BLaER1 (cell line): ENCODE measurements around the gene DPH7.
"Not testable (repeated sequence)": the region's sequence is repeated elsewhere in the genome, so short reads cannot be mapped to it uniquely, and the experiment has no call there.

Source experiments
- H3K27ac ChIP-seq: shearing (Covaris generic); formaldehyde crosslinking; 2 replicates; pipeline ENCODE4 v1.8.1; 2022
- H3K27me3 ChIP-seq: shearing (Covaris generic); formaldehyde crosslinking; 2 replicates; pipeline ENCODE4 v1.8.1; 2022
- H3K36me3 ChIP-seq: shearing (Covaris generic); formaldehyde crosslinking; 2 replicates; pipeline ENCODE4 v1.8.1; 2022
- H3K4me1 ChIP-seq: shearing (Covaris generic); formaldehyde crosslinking; 2 replicates; pipeline ENCODE4 v1.8.1; 2022
- H3K4me2 ChIP-seq: shearing (Covaris generic); formaldehyde crosslinking; 2 replicates; pipeline ENCODE4 v1.8.1; 2022
- H3K4me3 ChIP-seq: shearing (Covaris generic); formaldehyde crosslinking; 2 replicates; pipeline ENCODE4 v1.8.1; 2022
- H3K9ac ChIP-seq: shearing (Covaris generic); formaldehyde crosslinking; 2 replicates; pipeline ENCODE4 v1.8.1; 2022
- H3K9me3 ChIP-seq: shearing (Covaris generic); formaldehyde crosslinking; 2 replicates; pipeline ENCODE4 v1.8.1; 2022
- H4K20me1 ChIP-seq: shearing (Covaris generic); formaldehyde crosslinking; 2 replicates; pipeline ENCODE4 v1.8.1; 2022
- Cebpa-rat ChIP-seq: shearing (Covaris generic); IDR thresholded peaks from 2 replicates; pipeline ENCODE4 v1.8.1; 2022

DPH7 gene

DNA sequence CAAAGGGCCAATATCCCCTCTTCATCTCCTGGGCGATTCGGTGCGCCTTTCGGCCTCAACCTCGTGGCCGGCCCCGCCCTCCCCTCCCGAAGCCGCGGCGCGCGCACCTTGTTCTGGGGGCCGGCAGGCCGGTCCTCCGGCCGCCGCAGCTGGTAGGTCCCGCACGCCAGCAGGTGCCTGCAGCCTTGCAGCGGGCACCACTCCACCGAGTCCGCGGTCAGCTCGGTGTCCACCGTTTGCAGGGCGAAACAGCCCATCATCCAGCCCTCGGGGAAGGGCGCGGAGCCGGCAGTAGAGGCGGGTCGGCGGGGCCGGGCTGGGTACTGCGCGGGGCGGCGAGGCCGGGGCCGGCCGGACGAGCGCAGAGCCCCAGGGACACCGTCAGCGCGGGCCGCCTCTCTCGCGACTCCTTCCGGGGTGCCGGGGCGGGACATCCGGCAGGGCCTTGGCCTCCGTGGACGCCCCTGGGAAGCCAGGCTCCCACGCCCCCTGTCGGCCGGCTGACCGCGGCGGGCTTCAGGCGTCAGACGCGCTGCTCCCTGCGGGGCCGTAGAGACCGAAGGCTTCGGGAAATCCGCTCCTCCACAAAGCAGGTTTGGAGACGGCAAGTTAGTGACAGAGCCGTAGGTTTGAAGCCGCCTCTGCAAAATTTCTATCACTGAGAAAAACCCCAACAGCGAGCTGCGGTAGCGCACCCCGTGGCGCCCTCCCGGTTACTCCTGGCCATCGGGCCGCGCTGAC lies at the start of gene DPH7:
TSS of gene DPH7 (minus strand) at position 408 of the 741 bp plus-strand sequence. CDS start at position 260, 148 bp downstream.
- peaks cover 39% of the 10 kb centered on the region for H3K4me1 ChIP-seq
- H3K36me3 ChIP-seq: peaks cover 74% of the 10 kb centered on the region
- H3K9ac ChIP-seq: peak within 1 kb of the TSS; percentile 93
- H4K20me1 ChIP-seq: peaks cover 80% of the 10 kb centered on the region
- no peaks in the 10 kb centered on the region for H3K27me3 ChIP-seq
- peak within 1 kb of the TSS; percentile 88 for H3K27ac ChIP-seq
- no peaks in the 10 kb centered on the region for H3K9me3 ChIP-seq
- peak within 1 kb of the TSS; percentile 98 for H3K4me2 ChIP-seq
- no peak for TF ChIP-seq Cebpa-rat
- H3K4me3 ChIP-seq: peak within 1 kb of the TSS; percentile 91

DNA sequence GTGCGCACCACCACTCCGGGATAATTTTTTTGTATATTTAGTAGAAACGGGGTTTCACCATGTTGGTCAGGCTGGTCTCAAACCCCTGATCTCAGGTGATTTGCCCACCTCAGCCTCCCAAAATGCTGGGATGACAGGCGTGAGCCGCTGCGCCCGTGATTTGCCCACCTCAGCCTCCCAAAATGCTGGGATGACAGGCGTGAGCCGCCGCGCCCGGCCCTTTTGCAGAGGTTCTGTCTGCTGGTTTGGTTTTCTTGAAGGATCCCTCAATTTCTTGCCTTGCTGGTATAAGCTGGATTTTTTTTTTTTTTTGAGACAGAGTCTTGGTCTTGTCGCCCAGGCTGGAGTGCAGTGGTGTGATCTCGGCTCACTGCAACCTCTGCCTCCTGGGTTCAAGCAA lies 48.7 kb upstream of the DPH7 start:
- peak overlapping the region; percentile 69 for H3K4me2 ChIP-seq
- peak overlapping the region; percentile 56; the same call in 1 of the 2 replicates for H3K9ac ChIP-seq
- peak overlapping the region; percentile 61; the same call in 1 of the 2 replicates for H3K27ac ChIP-seq
- peaks cover 83% of the 10 kb centered on the region for H3K4me1 ChIP-seq
- peaks cover 41% of the 10 kb centered on the region for H3K36me3 ChIP-seq
- H3K4me3 ChIP-seq, H3K27me3 ChIP-seq, H3K9me3 ChIP-seq: not testable (repeated sequence)
- H4K20me1 ChIP-seq: peaks cover 100% of the 10 kb centered on the region

DNA sequence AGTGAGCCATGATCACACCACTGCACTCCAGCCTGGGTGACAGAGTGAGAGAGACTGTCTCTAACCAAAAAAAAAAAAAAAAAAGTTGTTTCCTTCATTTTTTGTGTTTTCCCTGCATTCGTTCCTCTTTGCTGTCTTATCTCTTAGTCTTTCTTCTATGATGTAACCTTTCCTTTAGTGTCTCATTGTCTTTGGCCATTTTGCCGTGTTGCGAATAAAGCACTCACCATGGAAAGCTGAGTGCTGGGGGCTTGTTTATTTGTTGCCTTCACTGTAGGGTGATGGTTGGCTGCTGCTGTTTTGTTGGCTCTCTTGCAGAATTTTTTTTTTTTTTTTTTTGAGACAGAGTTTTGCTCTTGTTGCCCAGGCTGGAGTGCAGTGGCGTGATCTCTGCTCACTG lies 47.7 kb upstream of the DPH7 start:
- no peaks in the 10 kb centered on the region for H3K9me3 ChIP-seq
- H3K4me3 ChIP-seq: no peak overlapping the region
- peaks cover 100% of the 10 kb centered on the region for H4K20me1 ChIP-seq
- H3K9ac ChIP-seq: no peak overlapping the region
- H3K4me1 ChIP-seq: peaks cover 81% of the 10 kb centered on the region
- H3K27me3 ChIP-seq: no peaks in the 10 kb centered on the region
- peaks cover 36% of the 10 kb centered on the region for H3K36me3 ChIP-seq
- no peak overlapping the region for H3K27ac ChIP-seq
- TF ChIP-seq Cebpa-rat: no peak
- H3K4me2 ChIP-seq: no peak overlapping the region

DNA sequence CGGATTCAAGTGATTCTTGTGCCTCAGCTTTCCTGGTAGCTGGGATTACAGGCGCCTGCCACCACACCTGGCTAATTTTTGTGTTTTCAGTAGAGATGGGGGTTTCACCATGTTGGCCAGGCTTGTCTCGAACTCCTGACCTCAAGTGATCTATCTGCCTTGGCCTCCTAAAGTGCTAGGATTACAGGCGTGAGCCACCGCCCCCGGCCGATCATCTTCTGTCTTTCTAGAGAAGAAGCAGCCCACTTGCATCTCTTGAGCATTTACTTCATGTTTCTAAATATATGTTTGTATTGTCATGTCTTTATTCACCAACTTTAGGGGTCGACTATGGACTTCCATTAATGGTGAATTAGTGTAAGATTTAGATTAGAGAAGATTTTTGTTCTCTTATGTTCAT lies 43.5 kb upstream of the DPH7 start:
- peaks cover 92% of the 10 kb centered on the region for H4K20me1 ChIP-seq
- H3K4me3 ChIP-seq, H3K9me3 ChIP-seq, H3K27ac ChIP-seq, H3K9ac ChIP-seq, H3K27me3 ChIP-seq: not testable (repeated sequence)
- 0 out of 2 replicates have a peak overlapping the region, but pooled peaks have one; percentile 7 for H3K4me2 ChIP-seq
- peaks cover 65% of the 10 kb centered on the region for H3K4me1 ChIP-seq
- peaks cover 43% of the 10 kb centered on the region for H3K36me3 ChIP-seq

DNA sequence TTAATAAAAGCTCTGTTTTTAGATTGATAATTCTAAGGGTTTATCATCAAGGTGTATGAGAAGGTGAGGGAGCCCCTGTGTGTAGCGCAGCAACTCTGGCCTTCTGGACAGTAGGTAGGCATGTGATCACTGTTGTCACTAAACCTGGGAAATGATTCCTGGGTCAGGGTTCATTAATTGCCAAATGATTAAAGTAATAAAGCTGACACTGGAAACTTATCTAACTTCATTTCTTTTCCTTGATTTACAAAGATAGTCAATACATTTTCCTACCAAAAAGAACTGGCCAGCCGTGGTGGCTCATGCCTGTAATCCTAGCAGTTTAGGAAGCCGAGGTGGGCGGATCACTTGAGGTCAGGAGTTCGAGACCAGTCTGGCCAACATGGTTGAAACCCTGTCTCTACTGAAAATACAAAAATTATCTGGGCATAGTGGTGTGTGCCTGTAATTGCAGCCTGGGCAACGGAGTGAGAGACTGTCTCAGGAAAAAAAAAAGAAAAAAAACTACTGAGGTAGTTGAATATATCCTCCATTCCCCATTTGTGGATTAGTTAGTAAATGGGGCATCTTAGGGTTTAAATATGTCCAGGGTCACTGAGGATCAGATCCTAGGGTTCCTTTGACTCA lies 42.5 kb upstream of the DPH7 start:
- peaks cover 51% of the 10 kb centered on the region for H3K36me3 ChIP-seq
- H4K20me1 ChIP-seq: peaks cover 92% of the 10 kb centered on the region
- H3K9me3 ChIP-seq: no peaks in the 10 kb centered on the region
- peak overlapping the region; percentile 97; the same call in 1 of the 2 replicates for H3K9ac ChIP-seq
- H3K4me1 ChIP-seq: peaks cover 66% of the 10 kb centered on the region
- H3K27ac ChIP-seq: 0 out of 2 replicates have a peak overlapping the region, but pooled peaks have one; percentile 27
- no peak overlapping the region for H3K4me3 ChIP-seq
- H3K27me3 ChIP-seq: no peaks in the 10 kb centered on the region
- TF ChIP-seq Cebpa-rat: no peak
- peak overlapping the region; percentile 95 for H3K4me2 ChIP-seq

DNA sequence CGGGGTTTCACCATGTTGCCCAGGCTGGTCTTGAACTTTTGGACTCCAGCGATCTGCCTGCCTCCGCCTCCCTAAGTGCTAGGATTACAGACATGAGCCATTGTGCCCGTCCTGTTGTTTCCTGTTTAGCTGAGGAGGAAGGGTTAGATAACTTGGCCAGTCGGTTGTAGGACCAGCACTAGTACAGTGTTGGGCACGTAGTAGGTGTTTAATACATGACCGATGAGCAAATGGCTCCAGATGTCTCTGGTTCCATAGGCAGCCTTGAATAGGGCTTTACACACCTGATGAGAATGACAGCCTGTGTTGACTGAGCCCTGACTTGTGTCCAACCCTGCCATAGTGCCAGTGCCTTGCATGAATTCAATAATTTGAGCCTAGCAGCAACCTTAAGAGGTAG lies 41.9 kb upstream of the DPH7 start:
- H3K9ac ChIP-seq: peak overlapping the region; percentile 97
- peaks cover 88% of the 10 kb centered on the region for H4K20me1 ChIP-seq

DNA sequence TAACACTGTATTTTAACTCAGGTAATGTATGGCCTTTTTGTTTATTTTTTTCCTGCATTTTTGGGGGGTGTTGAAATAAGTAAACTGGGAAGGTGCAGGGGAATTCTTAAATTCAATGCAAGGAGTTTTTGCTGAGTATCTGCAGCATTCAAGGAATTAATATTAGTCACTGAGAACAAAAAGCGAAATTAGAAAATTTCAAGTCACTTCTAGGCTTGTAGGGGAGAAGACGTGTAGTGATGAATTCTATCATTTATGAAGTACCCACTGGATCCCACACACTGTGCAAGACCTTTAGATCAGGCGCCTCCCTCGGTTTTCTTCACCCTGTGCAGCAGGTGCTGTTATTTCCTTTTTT lies 41.3 kb upstream of the DPH7 start:
- Histone ChIP-seq H3K27ac (peak overlapping the region; percentile 95), H3K9me3 (no peaks in the 10 kb centered on the region), H3K27me3 (no peaks in the 10 kb centered on the region), H4K20me1 (peaks cover 88% of the 10 kb centered on the region), H3K36me3 (peaks cover 60% of the 10 kb centered on the region), H3K4me3 (peak overlapping the region; percentile 98), H3K4me2 (peak overlapping the region; percentile 95), H3K4me1 (peaks cover 54% of the 10 kb centered on the region), H3K9ac (peak overlapping the region; percentile 97)
- no peak for TF ChIP-seq Cebpa-rat

More for the DNA sequence above, 41.9 kb upstream of the DPH7 start:
- Histone ChIP-seq H3K9me3 (no peaks in the 10 kb centered on the region), H3K27me3 (no peaks in the 10 kb centered on the region), H3K27ac (peak overlapping the region; percentile 27; the same call in 1 of the 2 replicates), H3K4me2 (peak overlapping the region; percentile 95), H3K4me3 (peak overlapping the region; percentile 98; the same call in 1 of the 2 replicates), H3K4me1 (peaks cover 60% of the 10 kb centered on the region), H3K36me3 (peaks cover 58% of the 10 kb centered on the region)
- no peak for TF ChIP-seq Cebpa-rat

DNA sequence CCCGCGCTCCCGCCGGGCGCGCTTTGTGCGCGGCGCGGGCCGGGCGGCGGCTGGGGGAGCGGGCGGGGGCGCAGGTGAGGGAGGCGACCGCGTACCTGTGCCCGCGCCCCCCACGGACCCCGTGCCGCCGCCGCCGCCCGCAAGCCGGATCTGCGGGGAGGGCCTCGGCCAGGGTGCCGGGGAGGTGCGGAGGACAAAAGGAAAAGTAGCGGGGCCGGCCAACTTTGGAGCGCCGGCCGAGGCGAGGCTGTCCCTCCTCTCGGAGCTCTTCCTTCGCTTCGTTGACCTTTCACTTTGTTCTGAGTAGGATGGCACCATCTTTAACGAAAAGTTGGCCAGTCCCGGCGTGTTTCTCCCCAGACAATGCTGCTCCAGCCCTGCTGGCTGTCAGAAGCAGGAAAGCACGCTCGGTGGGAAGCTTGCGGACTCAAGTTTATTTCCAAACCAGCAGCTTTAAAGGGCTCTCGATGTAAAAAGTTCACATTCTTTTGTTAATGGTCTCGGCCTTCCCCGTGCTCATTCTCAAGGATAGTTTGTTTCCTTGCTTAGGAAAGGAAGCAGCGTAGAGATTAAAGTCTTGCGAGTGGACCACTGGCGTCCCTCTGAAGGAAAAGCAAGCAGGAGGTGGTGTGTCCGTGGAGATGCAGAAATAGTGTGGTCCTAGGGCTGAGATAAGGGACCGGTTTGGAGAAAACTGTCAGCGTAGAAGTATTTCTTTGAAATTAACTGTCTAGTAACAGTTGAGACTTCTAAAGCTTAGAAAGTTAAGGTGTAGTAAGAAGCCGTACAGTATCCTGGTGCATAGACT lies 40.7 kb upstream of the DPH7 start:
- peak overlapping the region; percentile 98 for H3K4me3 ChIP-seq
- H3K36me3 ChIP-seq: peaks cover 60% of the 10 kb centered on the region
- H3K4me1 ChIP-seq: peaks cover 49% of the 10 kb centered on the region
- no peak for TF ChIP-seq Cebpa-rat
- H3K27ac ChIP-seq: peak overlapping the region; percentile 95
- no peaks in the 10 kb centered on the region for H3K27me3 ChIP-seq
- H4K20me1 ChIP-seq: peaks cover 88% of the 10 kb centered on the region
- no peaks in the 10 kb centered on the region for H3K9me3 ChIP-seq
- H3K9ac ChIP-seq: peak overlapping the region; percentile 97
- H3K4me2 ChIP-seq: peak overlapping the region; percentile 95

DNA sequence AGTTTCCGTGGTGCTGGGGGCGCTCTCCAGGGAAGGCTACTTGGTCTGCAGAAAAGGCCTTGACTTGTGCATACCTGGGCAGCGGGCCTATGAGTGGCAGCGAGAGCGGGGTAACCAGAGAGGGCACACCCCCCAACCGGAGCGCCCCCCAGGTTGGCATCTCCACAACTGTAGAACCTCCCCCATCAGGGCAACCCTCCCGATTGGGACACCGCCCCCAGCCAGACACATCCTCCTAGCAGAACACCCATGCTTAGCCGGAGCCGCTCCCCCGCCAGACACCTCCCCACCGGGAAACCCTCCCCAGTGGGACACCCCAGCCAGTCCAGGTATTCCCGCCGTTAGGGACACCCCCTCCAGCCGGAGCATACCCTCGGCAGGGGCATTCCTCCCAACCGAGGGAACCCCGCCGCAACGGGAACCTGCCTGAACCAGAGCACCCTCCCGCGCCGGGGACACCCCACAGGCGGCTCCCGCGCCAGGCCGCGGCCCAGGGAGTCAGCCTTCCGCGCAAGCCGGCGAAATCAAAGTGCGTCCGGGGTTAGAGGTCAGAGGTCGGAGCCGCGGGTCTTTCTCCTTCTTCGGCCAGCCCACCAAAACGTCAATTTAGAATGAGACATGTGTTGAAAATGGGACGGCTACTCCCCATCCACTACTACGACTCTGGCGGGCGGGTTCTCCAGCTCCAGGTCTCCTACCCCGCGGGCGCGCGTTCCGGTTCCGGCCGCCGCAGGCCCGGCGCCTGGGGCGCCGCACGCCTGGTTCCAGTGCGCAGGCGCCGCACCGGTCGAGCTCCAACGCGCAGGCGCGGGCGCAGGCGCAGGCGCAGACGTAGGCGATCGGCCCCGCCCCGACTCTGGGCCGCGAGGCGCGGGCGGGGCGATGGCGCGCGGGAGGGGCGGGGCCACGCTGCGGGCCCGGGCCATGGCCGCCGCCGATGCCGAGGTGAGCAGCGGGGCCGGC lies 39.7 kb upstream of the DPH7 start, which contains the start of gene EHMT1:
TSS of gene EHMT1 (plus strand) at position 901 of the 963 bp plus-strand sequence. CDS start at position 925, 24 bp downstream.
- peaks cover 88% of the 10 kb centered on the region for H4K20me1 ChIP-seq
- H3K36me3 ChIP-seq: peaks cover 60% of the 10 kb centered on the region
- no peaks in the 10 kb centered on the region for H3K27me3 ChIP-seq
- H3K4me3 ChIP-seq: peak within 1 kb of the TSS; percentile 98
- no peak for TF ChIP-seq Cebpa-rat
- peak within 1 kb of the TSS; percentile 97 for H3K9ac ChIP-seq
- H3K9me3 ChIP-seq: no peaks in the 10 kb centered on the region
- peak within 1 kb of the TSS; percentile 96 for H3K4me2 ChIP-seq
- peaks cover 47% of the 10 kb centered on the region for H3K4me1 ChIP-seq
- peak within 1 kb of the TSS; percentile 96 for H3K27ac ChIP-seq
